Measurements from ENCODE around the gene SMURF1. TPM values are rescaled to one million over a fixed set of nuclear protein-coding genes. Genes with fewer than 3 reads are reported as not detected.

Gene SMURF1
- total and polyA plus RNA-seq, 4 donors = 2.9 to 16.8 (median 5.9) TPM

- Histone ChIP-seq H3K9ac (ENCODE audit: low read depth in 1 of 2, low read length in 2 of 2) (no peak overlapping the region), H3K4me1 (ENCODE audit: control insufficient read depth in 4 of 4, insufficient read depth in 4 of 4, low read length in 3 of 4) (no peaks in the 10 kb centered on the region), H3K4me3 (ENCODE audit: low read depth in 1 of 3, low read length in 3 of 3) (no peak overlapping the region), H3K27ac (ENCODE audit: low read depth in 1 of 2, low read length in 2 of 2) (no peak overlapping the region), H3K9me3 (ENCODE audit: control insufficient read depth in 4 of 4, low read length in 3 of 4) (peaks cover 0 to 4% (median 0%) of the 10 kb centered on the region in 4 donors), H3K27me3 (ENCODE audit: control insufficient read depth in 4 of 4, insufficient read depth in 4 of 4, low read length in 3 of 4) (no peaks in the 10 kb centered on the region), H3K36me3 (ENCODE audit: control insufficient read depth in 4 of 4, insufficient read depth in 3 of 4, low read depth in 1 of 4, low read length in 3 of 4) (peaks cover 10 to 79% (median 74%) of the 10 kb centered on the region in 4 donors)
- no peak for DNase-seq (ENCODE audit: low spot score)
- no peak for TF ChIP-seq FOXA2 (IDR thresholded peaks at IDR 0.05)
- no peak for TF ChIP-seq ZBTB33 (IDR thresholded peaks at IDR 0.05)
- no peak for TF ChIP-seq NR2F2 (IDR thresholded peaks at IDR 0.05)
- TF ChIP-seq SP1 (IDR thresholded peaks at IDR 0.05) = no peak
- no peak for TF ChIP-seq ATF3 (IDR thresholded peaks at IDR 0.05)
- TF ChIP-seq JUND (IDR thresholded peaks at IDR 0.05) = no peak
- no peak for TF ChIP-seq HNF4A (conservative IDR thresholded peaks at IDR 0.05)
- TF ChIP-seq HNF4G (IDR thresholded peaks at IDR 0.05) = no peak
- no peak for TF ChIP-seq EGR1 (IDR thresholded peaks at IDR 0.05; ENCODE audit: low read depth in 2 of 2)
- TF ChIP-seq FOXA1 (IDR thresholded peaks at IDR 0.05) = no peak
- TF ChIP-seq TAF1 (conservative IDR thresholded peaks at IDR 0.05) = no peak
- TF ChIP-seq YY1 (IDR thresholded peaks at IDR 0.05) = no peak
- TF ChIP-seq RXRA (IDR thresholded peaks at IDR 0.05) = no peak
- 90% methylated on average over 8 of the region's 8 CpGs for whole genome bisulfite sequencing
Observed at GRCh38 chr7:98982686-98983085, 161.2 kb downstream of the SMURF1 start.

- H3K27ac ChIP-seq (ENCODE audit: low read depth in 1 of 2, low read length in 2 of 2) = no peak overlapping the region
- no peaks in the 10 kb centered on the region for H3K27me3 ChIP-seq (ENCODE audit: control insufficient read depth in 4 of 4, insufficient read depth in 4 of 4, low read length in 3 of 4)
- H3K9ac ChIP-seq (ENCODE audit: low read depth in 1 of 2, low read length in 2 of 2) = no peak overlapping the region
- peaks cover 0 to 4% (median 0%) of the 10 kb centered on the region in 4 donors for H3K9me3 ChIP-seq (ENCODE audit: control insufficient read depth in 4 of 4, low read length in 3 of 4)
- no peak overlapping the region for H3K4me3 ChIP-seq (ENCODE audit: low read depth in 1 of 3, low read length in 3 of 3)
- 96% methylated on average over 23 of the region's 23 CpGs for WGBS
- TF ChIP-seq JUND (IDR thresholded peaks at IDR 0.05) = no peak
- no peak for TF ChIP-seq FOXA1 (IDR thresholded peaks at IDR 0.05)
- no peak for TF ChIP-seq ATF3 (IDR thresholded peaks at IDR 0.05)
- DNase-seq (ENCODE audit: low spot score) = no peak
- no peaks in the 10 kb centered on the region for H3K4me1 ChIP-seq (ENCODE audit: control insufficient read depth in 4 of 4, insufficient read depth in 4 of 4, low read length in 3 of 4)
- peaks cover 17 to 87% (median 80%) of the 10 kb centered on the region in 4 donors for H3K36me3 ChIP-seq (ENCODE audit: control insufficient read depth in 4 of 4, insufficient read depth in 3 of 4, low read depth in 1 of 4, low read length in 3 of 4)
Observed at GRCh38 chr7:98981701-98982100, 162.2 kb downstream of the SMURF1 start.

- H3K9ac ChIP-seq (ENCODE audit: low read depth in 1 of 2, low read length in 2 of 2) = no peak overlapping the region
- no peak overlapping the region for H3K27ac ChIP-seq (ENCODE audit: low read depth in 1 of 2, low read length in 2 of 2)
- no peaks in the 10 kb centered on the region for H3K4me1 ChIP-seq (ENCODE audit: control insufficient read depth in 4 of 4, insufficient read depth in 4 of 4, low read length in 3 of 4)
- WGBS = 89% methylated on average over 9 of the region's 9 CpGs
- H3K4me3 ChIP-seq (ENCODE audit: low read depth in 1 of 3, low read length in 3 of 3) = no peak overlapping the region
- no peak for DNase-seq (ENCODE audit: low spot score)
- TF ChIP-seq HNF4A (conservative IDR thresholded peaks at IDR 0.05) (no peak), FOXA1 (IDR thresholded peaks at IDR 0.05) (no peak), RAD21 (IDR thresholded peaks at IDR 0.05) (no peak), NR2F2 (IDR thresholded peaks at IDR 0.05) (no peak), REST (IDR thresholded peaks at IDR 0.05) (no peak), ATF3 (IDR thresholded peaks at IDR 0.05) (no peak), RXRA (IDR thresholded peaks at IDR 0.05) (no peak), MAX (IDR thresholded peaks at IDR 0.05) (no peak), TAF1 (conservative IDR thresholded peaks at IDR 0.05) (no peak), CTCF (IDR thresholded peaks at IDR 0.05; ENCODE audit: low read depth, low read length, missing input control) (no peak), EGR1 (IDR thresholded peaks at IDR 0.05; ENCODE audit: low read depth in 2 of 2) (no peak)
- no peaks in the 10 kb centered on the region for H3K27me3 ChIP-seq (ENCODE audit: control insufficient read depth in 4 of 4, insufficient read depth in 4 of 4, low read length in 3 of 4)
- H3K36me3 ChIP-seq (ENCODE audit: control insufficient read depth in 4 of 4, insufficient read depth in 3 of 4, low read depth in 1 of 4, low read length in 3 of 4) = peaks cover 20 to 88% (median 74%) of the 10 kb centered on the region in 4 donors
- H3K9me3 ChIP-seq (ENCODE audit: control insufficient read depth in 4 of 4, low read length in 3 of 4) = no peaks in the 10 kb centered on the region
Observed at GRCh38 chr7:98978672-98979071, 165.2 kb downstream of the SMURF1 start.
